Stimulated activated CD8-positive, alpha-beta memory T cell treated with anti-CD3 and anti-CD28 coated beads, Interleukin-7, amount 100 ng/mL, for 48 hours (primary cell): ENCODE data around the gene GAB4.
"Not testable (repeated sequence)": the region's sequence is repeated elsewhere in the genome, so short reads cannot be mapped to it uniquely, and the experiment has no call there.

Source experiments
- DNase-seq, 2 donors: peaks; one replicate each; pipeline ENCODE4 v3.0.0-alpha.2; 2020; ENCODE audit warnings: low read depth in 1 of 2; ENCODE audit errors: extremely low read depth in 1 of 2

The GAB4 gene

DNA sequence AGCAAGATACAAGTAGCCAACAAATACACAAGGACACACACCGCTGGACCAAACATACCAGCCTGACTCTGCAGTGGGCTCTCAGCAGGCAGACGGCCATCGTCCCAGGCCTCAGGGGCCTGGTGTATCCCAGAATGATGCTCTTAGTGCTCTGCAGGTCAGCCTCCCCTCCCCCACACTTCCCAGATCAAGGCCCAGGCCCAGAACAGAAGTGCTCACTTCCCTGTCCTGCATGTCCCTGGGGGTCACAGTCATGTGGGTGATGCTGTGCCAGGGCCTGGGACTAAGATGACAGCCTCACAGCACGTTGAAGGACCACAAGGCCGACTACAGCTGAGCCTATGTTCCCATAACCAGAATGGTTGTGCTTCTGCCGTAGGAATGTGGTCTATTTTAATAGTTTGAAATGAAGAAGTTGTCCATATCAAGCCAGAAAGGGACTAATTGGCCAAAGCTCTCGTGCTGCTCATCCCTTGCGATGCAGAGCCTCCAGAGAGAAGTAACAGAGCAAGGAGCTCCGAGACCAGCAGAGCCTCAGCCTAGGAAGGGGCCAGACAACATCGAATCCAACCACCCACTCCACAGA is 48.6 kb downstream of the GAB4 start:
- no peak for DNase-seq

DNA sequence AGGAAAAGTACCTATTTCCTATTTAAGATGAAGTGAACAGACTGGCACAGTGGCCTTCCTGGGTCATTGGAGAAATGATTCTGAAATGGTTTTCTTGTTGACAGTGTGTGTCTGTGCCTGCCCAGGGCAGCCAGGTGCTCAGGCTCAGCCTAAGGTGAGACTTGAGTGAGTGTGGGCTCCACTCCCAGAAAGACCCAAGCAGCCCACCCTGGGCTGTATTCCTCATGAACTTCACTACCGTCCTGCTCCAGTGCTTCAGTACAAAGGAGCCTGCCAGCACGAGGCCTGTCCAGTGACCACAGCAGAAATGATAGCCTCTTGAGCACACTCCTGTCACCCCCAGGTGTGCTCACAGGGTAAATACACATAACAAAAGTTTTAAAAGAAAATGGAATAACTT is 49.5 kb downstream of the GAB4 start:
- DNase-seq, result no peak

DNA sequence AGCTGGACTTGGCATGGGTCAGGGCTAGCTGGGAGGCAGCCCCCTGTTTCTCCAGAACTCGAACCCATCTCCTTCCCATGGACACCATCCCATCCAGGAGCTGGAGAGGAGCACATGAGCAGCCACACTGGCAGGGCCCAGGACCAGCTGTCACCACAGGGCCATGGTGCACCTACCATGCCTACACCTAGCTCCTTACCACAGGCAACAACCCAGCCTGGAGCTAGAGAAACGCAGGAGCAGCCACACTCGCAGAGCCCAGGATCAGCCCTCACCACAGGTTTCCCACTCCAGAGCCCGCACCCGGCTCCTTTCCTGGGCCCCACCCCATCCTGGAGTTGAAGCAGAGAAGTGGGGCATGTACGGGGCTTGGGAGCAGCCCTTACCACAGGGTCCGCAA is 50.2 kb downstream of the GAB4 start:
- DNase-seq, result no peak

DNA sequence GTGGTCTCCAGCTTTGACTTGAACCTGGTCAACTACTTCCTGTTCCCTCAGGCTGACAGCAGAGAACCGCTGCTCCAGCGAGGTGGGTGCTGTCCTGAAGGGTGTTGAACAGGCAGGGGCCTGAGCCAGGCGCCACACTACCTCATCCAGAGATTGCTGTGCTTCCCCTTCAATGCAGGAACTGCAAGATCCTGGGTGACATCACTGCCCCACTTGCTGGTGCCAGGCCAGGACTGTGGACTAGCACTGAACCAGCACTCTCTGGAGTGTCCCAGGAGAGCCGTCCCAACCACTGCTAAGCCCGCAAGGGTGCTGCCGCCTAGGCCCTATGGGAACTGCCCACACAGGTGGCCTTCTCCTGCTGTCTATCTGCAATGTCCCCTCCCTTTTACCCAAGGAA is 51.7 kb downstream of the GAB4 start:
- DNase-seq, result no peak

DNA sequence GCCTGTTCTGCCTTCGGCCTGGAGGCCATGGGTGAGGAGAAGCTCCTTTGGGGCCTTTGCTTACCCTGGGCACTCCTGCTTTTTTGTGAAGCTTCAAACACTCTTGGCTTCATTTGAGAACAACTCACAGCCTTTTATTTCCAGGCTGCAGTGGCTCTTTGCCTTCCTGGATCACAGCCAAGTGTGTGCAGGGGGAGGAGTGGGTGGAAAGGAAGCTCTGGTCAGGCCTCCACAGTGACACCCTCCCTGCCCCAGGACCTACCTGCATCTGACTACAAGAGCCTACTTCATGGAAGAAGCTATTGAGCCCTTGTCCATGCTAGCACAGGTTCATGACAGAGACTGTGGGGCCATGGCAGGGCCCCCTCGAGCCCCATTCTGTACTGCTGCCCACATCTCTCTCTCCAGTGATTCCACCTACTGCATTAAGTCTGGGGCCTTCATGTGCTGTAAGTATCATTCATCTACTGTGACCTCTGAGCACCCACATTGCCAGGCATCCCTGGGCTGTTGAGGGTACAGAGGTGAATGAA is 52.3 kb downstream of the GAB4 start:
- DNase-seq, result no peak

DNA sequence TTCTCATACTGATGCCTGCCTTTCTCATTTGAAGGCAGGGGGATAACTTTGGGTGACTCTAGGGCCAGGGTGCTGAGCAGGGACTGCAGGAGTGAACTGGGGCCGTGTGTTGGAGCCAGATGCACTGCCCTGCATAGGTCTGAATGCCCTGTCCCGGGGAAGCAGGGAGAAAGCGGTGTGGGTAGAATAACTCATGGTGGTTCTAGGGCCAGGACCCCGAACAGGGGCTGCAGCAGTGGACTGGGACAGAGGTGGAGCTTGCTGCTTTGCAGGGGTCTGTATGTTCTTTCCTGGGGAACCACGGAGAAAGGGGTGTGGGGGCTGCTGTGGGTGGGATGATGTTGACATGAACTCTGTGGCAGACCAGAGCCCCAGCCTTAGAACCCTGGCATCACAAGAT is 52.9 kb downstream of the GAB4 start:
- no peak for DNase-seq

DNA sequence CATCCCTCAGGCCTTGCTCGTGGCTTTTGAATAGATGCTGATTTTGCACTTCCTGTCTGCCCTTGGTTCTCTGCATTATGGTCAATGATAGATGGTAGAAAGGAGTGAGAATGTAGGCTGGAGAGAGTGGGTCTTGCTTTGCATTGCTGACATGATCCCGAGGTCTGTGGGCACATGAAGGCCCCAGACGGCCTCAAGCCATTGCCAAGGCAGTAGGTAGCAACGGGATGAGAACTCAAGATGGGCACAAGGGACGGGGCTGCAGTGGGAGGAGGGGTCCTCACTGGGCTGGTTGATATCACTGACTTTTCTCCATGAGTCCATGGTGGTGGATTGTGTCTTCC is 54.0 kb downstream of the GAB4 start:
- no peak for DNase-seq

DNA sequence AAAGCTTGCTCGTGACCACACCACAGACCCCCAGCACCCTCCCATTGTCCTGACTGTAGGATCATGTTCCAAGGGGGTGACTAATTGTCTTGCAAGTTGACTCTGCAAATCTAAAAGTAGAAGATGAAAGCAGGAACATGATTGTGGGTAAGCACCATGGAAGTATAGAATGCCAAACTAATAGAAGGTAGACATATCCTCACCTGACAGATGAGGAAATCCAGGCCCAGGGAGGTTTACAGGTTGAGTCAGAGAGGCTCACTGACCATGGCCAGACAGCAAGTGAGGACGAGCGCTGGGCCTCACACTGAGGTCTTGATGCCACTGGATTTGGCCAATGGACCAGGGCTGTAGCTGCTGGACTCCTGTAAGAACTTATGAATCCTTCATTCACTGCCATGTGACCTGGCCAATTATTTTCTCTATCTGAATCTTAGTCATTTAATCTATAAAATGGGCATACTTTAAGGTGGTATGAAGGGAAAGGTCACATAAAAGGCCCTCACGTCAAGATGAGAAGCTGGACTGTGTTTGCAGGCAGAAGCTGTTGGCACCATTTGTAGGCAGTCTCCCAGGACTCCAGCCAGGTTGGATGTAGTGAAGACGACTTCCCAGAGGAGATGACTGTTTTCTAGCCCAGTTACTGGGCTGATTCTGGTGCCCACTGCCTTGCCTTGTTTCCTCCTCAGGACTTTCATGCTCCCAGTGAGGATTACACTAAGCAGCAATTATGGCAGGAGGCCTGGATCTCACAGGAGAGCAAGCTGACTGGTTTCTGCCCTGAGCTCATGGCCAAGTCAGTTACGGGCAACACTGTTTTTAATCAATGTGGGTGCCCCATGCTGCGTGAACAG is 54.6 kb downstream of the GAB4 start:
- DNase-seq, result no peak

DNA sequence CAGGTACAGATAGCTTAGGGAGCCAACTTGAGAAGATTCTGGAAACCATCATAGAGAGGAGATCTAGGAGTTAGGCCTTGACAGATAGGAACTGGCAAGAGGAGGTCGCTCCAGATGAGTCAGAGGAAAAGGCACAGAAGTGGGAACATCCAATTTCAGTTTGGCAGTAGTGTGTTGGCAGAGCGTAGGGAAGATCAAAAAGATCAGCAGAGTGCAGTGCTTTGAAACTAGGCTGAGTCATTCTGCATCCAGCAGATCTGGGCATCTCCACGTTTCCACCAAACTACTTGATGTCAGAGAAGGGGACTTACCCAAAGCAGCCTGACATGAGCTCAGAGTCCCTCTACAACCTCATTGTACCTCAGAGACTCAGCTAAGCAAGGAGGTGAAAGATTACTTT is 58.5 kb downstream of the GAB4 start:
- no peak for DNase-seq

DNA sequence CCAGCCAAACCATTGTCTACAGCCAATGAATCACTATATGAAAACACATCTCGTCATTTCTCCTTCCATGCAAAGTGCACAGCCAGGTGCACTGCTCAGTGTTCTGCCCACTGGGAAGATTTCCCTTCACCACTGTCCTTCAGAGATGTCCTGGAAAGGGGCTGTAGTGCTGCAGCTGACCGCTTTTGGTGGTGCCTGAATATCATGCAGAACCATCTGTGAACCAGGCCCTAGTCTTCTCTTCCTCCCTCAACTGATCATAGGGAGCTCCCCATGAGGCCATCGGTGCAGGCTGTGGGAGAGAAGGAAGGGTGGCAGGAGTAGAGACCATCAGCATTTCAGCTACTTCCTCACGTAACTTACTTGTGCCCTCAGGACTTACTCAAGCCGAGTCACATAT is 70.2 kb downstream of the GAB4 start:
- DNase-seq, result no peak

DNA sequence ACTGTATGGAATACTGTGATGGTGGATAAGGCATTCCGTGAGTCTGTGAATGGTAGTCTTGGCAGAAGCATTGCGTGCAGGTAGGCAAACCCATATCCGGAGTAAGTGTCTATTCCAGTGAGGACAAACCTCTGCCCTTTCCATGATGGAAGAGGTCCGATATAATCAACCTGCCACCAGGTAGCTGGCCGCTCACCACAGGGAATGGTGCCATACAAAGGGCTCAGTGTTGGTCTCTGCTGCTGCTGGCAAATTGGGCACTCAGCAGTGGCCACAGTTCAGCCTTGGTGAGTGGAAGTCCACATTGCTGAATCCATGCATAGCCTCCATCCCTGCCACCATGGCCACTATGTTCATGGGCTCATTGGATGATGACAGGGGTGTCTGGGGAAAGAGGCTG is 70.8 kb downstream of the GAB4 start:
- DNase-seq, result not testable (repeated sequence)

DNA sequence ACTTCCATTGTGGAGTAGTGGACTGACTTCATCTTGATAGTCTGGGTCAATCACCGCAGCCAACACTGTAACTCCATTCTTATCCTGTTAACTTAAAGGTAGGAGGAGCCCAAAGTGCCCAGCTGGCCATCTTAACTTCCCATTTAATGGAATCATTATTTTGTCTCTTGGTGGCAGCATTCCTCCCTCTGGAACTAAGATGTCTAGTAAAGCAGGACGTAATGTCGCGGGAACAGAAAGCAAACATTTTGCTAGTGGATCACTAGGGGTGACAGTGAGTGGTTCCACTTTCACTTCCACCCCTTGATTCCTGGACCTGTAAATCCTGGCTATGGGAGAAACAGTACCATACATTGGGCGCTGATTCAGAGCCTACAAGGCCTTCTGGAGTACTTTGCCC is 71.4 kb downstream of the GAB4 start:
- DNase-seq, result no peak

DNA sequence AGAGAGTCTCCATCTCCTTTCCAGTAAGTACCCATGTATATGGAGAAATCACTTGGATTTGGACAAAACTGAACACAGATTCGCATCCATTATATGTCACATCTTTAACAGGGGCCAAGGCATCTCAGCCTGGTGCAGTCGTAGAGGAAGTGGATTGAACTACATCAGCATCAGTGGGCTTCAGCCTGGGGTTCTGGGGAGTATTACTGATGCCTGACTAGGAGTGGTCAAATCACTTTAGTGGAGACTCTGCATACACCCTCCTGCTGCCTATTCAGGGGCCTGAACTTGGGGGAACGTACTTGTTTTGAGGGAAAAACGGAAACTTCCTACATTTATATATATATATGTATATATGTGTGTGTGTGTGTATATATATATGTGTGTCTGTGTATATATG is 72.8 kb downstream of the GAB4 start:
- DNase-seq, result no peak

DNA sequence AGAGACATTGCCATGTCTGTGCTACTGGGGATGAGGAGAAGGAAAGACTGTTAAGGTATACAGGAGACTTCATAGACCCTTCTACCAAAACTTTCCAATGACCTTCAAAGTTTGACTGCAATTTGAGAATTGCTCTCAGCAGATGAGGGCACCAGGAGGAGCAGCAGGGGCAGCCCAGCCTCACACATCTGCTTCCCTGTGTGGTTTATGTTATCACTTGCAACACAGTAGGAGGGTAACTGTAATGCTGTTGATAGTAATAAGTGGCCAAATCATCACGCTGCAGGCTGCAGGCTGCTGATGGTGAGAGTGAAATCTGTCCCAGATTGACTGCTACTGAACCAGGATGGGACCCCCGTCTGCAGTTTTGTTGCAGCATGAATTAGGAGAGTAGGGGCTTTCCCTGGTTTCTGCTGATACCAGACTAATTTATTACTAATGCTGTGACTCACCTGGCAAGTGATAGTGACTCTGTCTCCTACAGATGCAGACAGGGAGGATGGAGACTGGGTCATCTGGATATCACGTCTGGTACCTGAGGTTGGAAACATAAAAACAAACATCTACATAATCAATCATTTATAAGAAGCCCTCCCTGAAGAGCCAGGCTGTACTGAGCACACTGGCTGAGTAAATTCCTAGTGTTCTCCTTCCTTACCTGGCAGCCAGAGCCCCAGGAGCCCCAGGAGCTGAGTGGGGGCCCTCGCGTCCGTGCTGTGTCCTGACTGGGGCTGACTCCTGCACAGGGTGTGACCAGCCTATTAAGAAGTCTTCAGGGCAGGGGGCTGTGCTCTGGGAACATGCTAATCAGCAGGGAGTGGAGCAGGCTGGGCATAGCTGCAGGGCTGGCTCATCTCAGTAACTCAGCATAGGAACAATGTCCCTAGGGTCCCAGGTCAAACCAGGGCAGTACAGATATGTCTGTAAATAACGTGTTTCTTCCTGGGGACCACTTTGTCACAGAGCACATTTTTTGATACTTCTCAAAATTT is 74.4 kb downstream of the GAB4 start:
- DNase-seq, result no peak

DNA sequence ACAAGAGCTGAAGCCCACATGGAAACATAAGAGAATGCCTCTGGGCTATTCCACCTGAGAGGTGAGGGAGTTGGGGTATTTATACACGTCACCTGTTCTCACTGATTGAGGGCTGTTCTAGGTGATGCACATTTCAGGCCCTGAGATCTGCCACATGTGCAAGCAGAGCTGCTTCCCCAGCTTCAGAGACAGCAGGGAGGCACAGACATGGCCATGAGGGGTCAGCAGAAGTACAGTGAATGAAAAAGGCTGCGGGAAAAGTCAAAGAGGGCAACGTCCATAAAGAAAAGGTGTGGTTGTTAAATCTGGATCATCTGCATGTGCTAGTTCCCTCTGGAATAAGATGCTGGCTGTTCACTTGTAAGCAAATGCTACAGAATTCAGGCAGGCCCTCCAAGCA is 75.4 kb downstream of the GAB4 start:
- DNase-seq, result no peak

DNA sequence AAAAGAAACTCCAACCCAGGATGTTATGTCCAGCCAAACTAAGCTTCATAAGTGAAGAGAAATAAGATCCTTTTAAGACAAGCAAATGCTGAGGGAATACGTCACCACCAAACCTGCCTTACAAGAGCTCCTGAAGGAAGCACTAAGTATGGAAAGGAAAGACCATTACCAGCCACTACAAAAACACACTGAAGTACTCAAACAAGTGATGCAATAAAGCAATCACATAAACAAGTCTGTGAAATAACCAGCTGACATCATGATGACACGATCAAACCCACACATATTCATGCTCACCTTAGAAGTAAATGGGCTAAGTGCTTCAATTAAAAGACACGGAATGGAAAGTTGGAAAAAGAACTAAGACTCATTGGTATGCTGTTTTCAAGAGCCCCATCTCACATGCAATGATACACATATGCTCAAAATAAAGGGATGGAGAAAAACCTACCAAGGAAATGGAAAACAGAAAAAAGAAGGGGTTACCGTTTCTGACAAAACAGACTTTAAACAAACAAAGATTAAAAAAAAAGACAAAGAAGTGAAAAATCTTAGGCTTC is 82.5 kb downstream of the GAB4 start:
- no peak for DNase-seq

DNA sequence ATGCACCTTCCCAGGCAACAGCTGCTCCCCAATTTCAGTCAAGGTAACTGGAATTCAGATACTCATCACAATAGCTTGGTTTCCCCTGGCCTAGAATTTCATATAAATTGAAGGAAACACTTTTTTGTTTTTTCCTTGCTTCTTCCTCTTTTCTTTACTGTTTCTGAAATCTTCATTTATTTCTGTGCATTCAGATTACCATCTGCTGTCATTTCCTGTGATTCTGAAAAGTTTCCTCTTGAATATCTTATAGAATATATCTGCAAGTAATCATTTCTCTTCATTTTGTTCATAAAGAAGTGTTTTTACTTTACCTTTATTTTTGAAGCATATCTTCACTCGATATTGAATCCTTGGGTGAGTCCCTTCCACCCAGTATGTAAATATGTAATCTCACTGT is 85.3 kb downstream of the GAB4 start:
- DNase-seq, result no peak

DNA sequence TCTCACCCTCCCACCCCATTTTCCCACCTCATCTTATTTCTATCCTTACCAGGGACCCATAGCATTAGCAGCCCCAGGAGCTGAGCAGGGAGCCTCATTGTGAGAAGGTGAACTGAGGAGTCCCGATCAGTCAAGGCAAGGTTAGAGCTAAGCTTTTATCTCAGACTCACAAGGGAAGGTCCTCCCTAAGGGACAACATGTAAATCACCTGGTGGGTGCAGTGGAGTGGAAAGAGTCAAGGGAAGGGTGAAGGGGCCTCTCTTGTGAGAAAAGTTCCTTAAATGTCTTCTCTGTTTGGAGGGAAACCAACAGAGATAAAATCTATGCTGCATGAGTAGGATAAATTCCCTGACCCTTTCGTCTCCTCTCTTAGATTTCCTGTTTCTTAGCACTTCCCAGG is 85.9 kb downstream of the GAB4 start:
- no peak for DNase-seq

DNA sequence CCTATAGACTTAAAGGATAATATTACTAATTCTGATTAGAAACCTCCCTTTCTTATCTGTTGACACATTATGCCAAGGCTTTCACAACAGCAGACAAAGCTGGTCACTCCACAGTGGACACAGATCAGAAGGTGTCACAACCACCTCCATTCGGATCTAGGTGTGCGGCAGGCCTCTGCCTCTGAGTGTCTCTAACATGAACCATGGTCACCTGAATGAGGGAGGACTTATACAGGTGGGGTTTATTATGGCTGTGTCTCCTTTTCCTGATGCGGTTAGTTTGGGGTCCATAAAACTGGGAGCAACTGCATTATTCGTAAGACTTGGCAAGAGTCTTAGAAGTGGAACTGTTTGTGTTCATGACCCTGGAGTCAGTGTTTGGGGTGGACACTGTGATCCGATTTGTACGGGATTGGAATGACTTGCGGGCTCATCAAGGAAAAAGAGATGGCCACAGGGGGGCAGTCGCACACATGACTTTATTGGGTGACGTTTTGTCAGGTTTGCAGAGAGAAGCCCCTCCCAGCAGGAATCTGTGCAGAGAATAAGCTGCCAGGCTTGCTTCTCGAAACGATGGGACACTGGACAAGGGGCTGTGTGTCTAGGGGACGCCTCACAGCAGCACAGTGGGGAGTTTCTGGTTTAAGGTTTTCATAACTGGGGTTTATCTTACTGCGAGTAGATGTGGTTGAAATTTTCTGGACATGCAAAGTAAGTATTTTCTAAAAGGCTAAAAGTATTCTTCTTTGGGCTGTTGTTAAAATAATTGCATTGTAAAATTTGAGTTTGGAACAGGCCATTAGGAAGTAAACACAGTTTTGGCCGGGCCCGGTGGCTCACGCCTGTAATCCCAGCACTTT is 90.6 kb downstream of the GAB4 start:
- DNase-seq, result peak; percentile 16 to 40

DNA sequence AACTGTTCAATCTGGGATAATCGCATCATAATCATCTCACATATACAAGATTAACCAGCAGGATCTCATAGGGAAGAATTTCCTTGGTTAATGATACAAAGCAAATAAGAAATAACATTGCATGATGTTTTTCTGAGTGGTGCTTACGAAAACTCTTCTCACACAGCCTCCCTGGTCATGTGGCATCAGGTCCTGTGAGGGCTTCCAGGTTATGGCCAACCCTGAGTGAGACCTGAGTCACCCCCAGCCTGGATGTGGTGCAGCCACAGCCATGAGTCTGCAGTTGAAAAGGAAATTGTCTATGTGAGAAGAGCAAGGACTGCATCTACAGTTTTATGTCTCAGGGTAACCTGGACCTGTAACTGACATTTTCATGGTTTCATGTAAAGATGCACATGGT is 92.3 kb downstream of the GAB4 start:
- peak; percentile 2 to 17 for DNase-seq
